ENCODE measurements around the gene C2orf92.

C2orf92 gene

GRCh38 chr2:97662386-97662894 lies 7.1 kb upstream of the C2orf92 start:
- H3K4me3 ChIP-seq (replicated peaks; ENCODE audit: low read depth, low read length) = peak overlapping the region; percentile 92
- H3K36me3 ChIP-seq (ENCODE audit: control insufficient read depth, insufficient read depth, low read length) = peaks cover 18% of the 10 kb centered on the region
- H3K27me3 ChIP-seq (replicated peaks; ENCODE audit: control insufficient read depth, insufficient read depth, low read length) = no peaks in the 10 kb centered on the region
- DNase-seq (ENCODE audit: extremely low read depth, insufficient read length) = no peak
- no peak for TF ChIP-seq CTCF (IDR thresholded peaks at IDR 0.05; ENCODE audit: insufficient read depth, low read length, poor library complexity, severe bottlenecking)

- peaks cover 16% of the 10 kb centered on the region for H3K36me3 ChIP-seq (ENCODE audit: control insufficient read depth, insufficient read depth, low read length)
- no peak for TF ChIP-seq CTCF (IDR thresholded peaks at IDR 0.05; ENCODE audit: insufficient read depth, low read length, poor library complexity, severe bottlenecking)
- DNase-seq (ENCODE audit: extremely low read depth, insufficient read length) = peak; percentile 82
- peak overlapping the region; percentile 92 for H3K4me3 ChIP-seq (replicated peaks; ENCODE audit: low read depth, low read length)
- H3K27me3 ChIP-seq (replicated peaks; ENCODE audit: control insufficient read depth, insufficient read depth, low read length) = no peaks in the 10 kb centered on the region
Observed at GRCh38 chr2:97662895-97663625, 6.5 kb upstream of the C2orf92 start.

GRCh38 chr2:97663626-97663961 lies 5.9 kb upstream of the C2orf92 start:
- no peak for DNase-seq (ENCODE audit: extremely low read depth, insufficient read length)
- TF ChIP-seq CTCF (IDR thresholded peaks at IDR 0.05; ENCODE audit: insufficient read depth, low read length, poor library complexity, severe bottlenecking) = no peak
- Histone ChIP-seq H3K27me3 (replicated peaks; ENCODE audit: control insufficient read depth, insufficient read depth, low read length) (no peaks in the 10 kb centered on the region), H3K36me3 (ENCODE audit: control insufficient read depth, insufficient read depth, low read length) (peaks cover 13% of the 10 kb centered on the region), H3K4me3 (replicated peaks; ENCODE audit: low read depth, low read length) (peak overlapping the region; percentile 92)

GRCh38 chr2:97663962-97664635 lies 5.4 kb upstream of the C2orf92 start, which contains the start of gene ACTR1B:
Gene ACTR1B (minus strand): TSS chr2:97664044. CDS start chr2:97663890, 154 bp downstream.
- peak within 1 kb of the TSS; percentile 92 for H3K4me3 ChIP-seq (replicated peaks; ENCODE audit: low read depth, low read length)
- TF ChIP-seq CTCF (IDR thresholded peaks at IDR 0.05; ENCODE audit: insufficient read depth, low read length, poor library complexity, severe bottlenecking) = peak; percentile 57
- peak; percentile 99 for DNase-seq (ENCODE audit: extremely low read depth, insufficient read length)
- H3K36me3 ChIP-seq (ENCODE audit: control insufficient read depth, insufficient read depth, low read length) = peaks cover 8% of the 10 kb centered on the region
- no peaks in the 10 kb centered on the region for H3K27me3 ChIP-seq (replicated peaks; ENCODE audit: control insufficient read depth, insufficient read depth, low read length)

- TF ChIP-seq CTCF (IDR thresholded peaks at IDR 0.05; ENCODE audit: insufficient read depth, low read length, poor library complexity, severe bottlenecking) = no peak
Observed at GRCh38 chr2:97664636-97664970, 4.9 kb upstream of the C2orf92 start.

More at GRCh38 chr2:97664636-97664970, 4.9 kb upstream of the C2orf92 start:
- H3K27me3 ChIP-seq (replicated peaks; ENCODE audit: control insufficient read depth, insufficient read depth, low read length) = no peaks in the 10 kb centered on the region
- DNase-seq (ENCODE audit: extremely low read depth, insufficient read length) = no peak
- H3K4me3 ChIP-seq (replicated peaks; ENCODE audit: low read depth, low read length) = peak overlapping the region; percentile 88
- peaks cover 5% of the 10 kb centered on the region for H3K36me3 ChIP-seq (ENCODE audit: control insufficient read depth, insufficient read depth, low read length)
